ENCODE results near the gene TRMT10C.
"Not testable (repeated sequence)": the region's sequence is repeated elsewhere in the genome, so short reads cannot be mapped to it uniquely, and the experiment has no call there.

TRMT10C gene

GRCh38 chr3:101561630-101562328 lies at the start of gene TRMT10C:
TSS of gene TRMT10C (plus strand) at chr3:101561868. CDS start at chr3:101564782, 2,914 bp downstream.
- DNase-seq (ENCODE audit: low spot score): peak; percentile 95

- no peak for DNase-seq (ENCODE audit: low spot score)
Observed at GRCh38 chr3:101512396-101512645, 49.3 kb upstream of the TRMT10C start.

- DNase-seq (ENCODE audit: low spot score): peak; percentile 81
Observed at GRCh38 chr3:101512646-101513418, 48.8 kb upstream of the TRMT10C start, which contains the start of gene SENP7. TSS of gene SENP7 (minus strand) at chr3:101513212. CDS start at chr3:101513130, 82 bp downstream.

GRCh38 chr3:101513419-101513986 lies 48.2 kb upstream of the TRMT10C start:
- DNase-seq (ENCODE audit: low spot score): no peak

GRCh38 chr3:101518421-101518871 lies 43.2 kb upstream of the TRMT10C start:
- no peak for DNase-seq (ENCODE audit: low spot score)

- DNase-seq (ENCODE audit: low spot score): no peak
Observed at GRCh38 chr3:101519685-101520365, 41.8 kb upstream of the TRMT10C start.

GRCh38 chr3:101521211-101521701 lies 40.4 kb upstream of the TRMT10C start:
- DNase-seq (ENCODE audit: low spot score): no peak

GRCh38 chr3:101527441-101527840 lies 34.2 kb upstream of the TRMT10C start:
- DNase-seq (ENCODE audit: low spot score): no peak

GRCh38 chr3:101527906-101528305 lies 33.8 kb upstream of the TRMT10C start:
- DNase-seq (ENCODE audit: low spot score): no peak

- DNase-seq (ENCODE audit: low spot score): no peak
Observed at GRCh38 chr3:101529816-101530685, 31.6 kb upstream of the TRMT10C start.

- no peak for DNase-seq (ENCODE audit: low spot score)
Observed at GRCh38 chr3:101530686-101531047, 31.0 kb upstream of the TRMT10C start.

- DNase-seq (ENCODE audit: low spot score): no peak
Observed at GRCh38 chr3:101531473-101532086, 30.1 kb upstream of the TRMT10C start.

- no peak for DNase-seq (ENCODE audit: low spot score)
Observed at GRCh38 chr3:101532783-101533602, 28.7 kb upstream of the TRMT10C start.

- DNase-seq (ENCODE audit: low spot score): no peak
Observed at GRCh38 chr3:101533603-101533968, 28.1 kb upstream of the TRMT10C start.

- no peak for DNase-seq (ENCODE audit: low spot score)
Observed at GRCh38 chr3:101535221-101535620, 26.4 kb upstream of the TRMT10C start.

- DNase-seq (ENCODE audit: low spot score): no peak
Observed at GRCh38 chr3:101536266-101536665, 25.4 kb upstream of the TRMT10C start.

GRCh38 chr3:101536955-101537354 lies 24.7 kb upstream of the TRMT10C start:
- DNase-seq (ENCODE audit: low spot score): not testable (repeated sequence)

GRCh38 chr3:101542957-101543356 lies 18.7 kb upstream of the TRMT10C start:
- no peak for DNase-seq (ENCODE audit: low spot score)

- DNase-seq (ENCODE audit: low spot score): no peak
Observed at GRCh38 chr3:101544161-101544850, 17.4 kb upstream of the TRMT10C start.

Measured in Ammon's horn (tissue), 1 donor.